Bladder microvascular endothelial cell (primary cell): Measurements from ENCODE around the gene HGS. TPM values are rescaled to one million over a fixed set of nuclear protein-coding genes. Genes with fewer than 3 reads are reported as not detected.

ENCODE experiments used
- total RNA-seq: library from RNA; depleted of rRNA; stranded (reverse); fragments of >200 nt; gene quantifications from 2 replicates; pipeline ENCODE4 v1.2.3, GENCODE V29; 2014

HGS gene, protein sequence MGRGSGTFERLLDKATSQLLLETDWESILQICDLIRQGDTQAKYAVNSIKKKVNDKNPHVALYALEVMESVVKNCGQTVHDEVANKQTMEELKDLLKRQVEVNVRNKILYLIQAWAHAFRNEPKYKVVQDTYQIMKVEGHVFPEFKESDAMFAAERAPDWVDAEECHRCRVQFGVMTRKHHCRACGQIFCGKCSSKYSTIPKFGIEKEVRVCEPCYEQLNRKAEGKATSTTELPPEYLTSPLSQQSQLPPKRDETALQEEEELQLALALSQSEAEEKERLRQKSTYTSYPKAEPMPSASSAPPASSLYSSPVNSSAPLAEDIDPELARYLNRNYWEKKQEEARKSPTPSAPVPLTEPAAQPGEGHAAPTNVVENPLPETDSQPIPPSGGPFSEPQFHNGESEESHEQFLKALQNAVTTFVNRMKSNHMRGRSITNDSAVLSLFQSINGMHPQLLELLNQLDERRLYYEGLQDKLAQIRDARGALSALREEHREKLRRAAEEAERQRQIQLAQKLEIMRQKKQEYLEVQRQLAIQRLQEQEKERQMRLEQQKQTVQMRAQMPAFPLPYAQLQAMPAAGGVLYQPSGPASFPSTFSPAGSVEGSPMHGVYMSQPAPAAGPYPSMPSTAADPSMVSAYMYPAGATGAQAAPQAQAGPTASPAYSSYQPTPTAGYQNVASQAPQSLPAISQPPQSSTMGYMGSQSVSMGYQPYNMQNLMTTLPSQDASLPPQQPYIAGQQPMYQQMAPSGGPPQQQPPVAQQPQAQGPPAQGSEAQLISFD
- 51.5 and 85.7 TPM in 2 replicates for total RNA-seq

DNA sequence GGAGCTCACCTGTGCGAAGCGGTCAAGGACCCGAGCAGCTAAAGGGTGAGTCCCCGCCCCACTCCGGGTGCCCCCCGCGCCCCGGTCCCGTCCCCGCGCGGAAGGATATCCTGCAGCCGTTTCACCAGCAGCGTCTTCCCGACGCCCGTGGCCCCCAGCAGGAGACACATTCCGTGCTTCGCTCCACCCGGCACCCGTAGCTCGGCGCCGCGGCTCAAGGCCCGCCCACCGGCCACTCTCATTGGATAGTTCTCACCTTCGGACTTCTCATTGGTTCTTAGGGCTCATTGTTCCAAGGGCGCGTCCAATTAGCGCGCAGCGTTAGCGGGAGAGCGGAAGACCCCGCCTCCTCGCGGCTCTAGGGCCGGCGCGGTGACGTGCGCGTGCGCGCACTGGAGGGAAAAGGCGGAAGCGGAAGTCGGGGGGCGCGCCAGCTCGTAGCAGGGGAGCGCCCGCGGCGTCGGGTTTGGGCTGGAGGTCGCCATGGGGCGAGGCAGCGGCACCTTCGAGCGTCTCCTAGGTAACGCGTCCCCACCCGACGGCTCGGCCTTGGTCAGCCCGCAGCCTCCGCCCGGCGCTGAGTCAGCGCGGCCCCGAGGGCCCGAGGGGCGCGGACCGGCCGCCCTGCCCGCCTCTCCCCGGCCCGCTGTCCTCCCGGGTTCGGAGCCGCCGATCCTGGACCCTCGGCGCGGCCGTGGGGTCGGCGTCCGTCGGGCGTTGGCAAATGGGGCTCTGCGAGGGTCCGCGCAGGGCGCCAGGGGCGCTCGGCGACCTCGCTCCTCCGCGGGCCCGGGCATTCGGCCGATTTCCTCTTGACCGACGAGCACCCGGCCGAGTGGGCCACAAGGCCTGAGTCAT is at the start of gene HGS, which contains the start of gene ARL16:
HGS (plus strand) TSS at position 428 of the 858 bp plus-strand sequence; CDS start at position 484, 56 bp downstream.
ARL16 (minus strand) TSS at position 214 of the 858 bp plus-strand sequence; CDS start at position 170, 44 bp downstream.

DNA sequence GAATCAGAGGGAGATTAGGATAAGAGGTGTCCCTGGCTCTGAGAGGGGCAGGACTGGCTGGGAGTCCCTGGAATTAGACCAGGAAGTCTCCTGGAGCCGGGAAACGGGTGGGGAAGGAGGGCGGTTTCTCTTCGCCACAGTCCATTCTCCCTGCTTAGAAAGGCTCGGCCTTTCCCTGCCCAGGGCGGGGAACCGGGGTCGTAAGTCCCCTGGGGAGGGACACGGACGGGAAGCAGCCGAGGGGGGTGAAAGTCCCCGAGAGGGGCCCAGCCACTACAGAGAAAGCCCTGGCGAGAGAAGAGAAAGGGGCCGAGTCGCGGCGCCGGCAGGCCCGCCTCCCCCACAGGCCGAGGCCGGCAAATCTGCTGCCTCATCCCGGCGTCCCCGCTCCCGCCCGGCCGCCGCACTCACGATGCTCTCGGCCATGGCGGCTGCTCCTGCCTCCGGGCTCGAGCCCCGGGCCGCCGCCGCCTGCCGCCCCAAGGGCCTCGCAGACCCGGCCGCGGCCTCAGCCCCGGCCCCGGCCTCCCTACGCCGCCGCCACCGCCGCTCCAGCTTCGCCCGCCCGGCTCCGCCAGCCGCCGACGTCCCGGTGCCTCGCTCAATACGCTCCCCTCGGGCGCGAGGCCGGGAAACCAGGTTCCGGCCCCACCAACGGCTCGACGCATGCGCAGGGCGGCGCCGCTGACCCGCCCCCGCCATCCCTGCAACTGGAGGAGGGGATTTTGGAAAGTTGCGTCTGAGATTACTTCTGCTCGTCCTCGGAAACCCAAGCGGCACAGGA is 47.1 kb upstream of the HGS start, which contains the start of the genes NPLOC4 and TSPAN10:
NPLOC4 (minus strand) TSS at position 608 of the 784 bp plus-strand sequence; CDS start at position 426, 182 bp downstream.
TSPAN10 (plus strand) TSS at position 692 of the 784 bp plus-strand sequence. CDS start 5,217 bp downstream, outside the sequence.

DNA sequence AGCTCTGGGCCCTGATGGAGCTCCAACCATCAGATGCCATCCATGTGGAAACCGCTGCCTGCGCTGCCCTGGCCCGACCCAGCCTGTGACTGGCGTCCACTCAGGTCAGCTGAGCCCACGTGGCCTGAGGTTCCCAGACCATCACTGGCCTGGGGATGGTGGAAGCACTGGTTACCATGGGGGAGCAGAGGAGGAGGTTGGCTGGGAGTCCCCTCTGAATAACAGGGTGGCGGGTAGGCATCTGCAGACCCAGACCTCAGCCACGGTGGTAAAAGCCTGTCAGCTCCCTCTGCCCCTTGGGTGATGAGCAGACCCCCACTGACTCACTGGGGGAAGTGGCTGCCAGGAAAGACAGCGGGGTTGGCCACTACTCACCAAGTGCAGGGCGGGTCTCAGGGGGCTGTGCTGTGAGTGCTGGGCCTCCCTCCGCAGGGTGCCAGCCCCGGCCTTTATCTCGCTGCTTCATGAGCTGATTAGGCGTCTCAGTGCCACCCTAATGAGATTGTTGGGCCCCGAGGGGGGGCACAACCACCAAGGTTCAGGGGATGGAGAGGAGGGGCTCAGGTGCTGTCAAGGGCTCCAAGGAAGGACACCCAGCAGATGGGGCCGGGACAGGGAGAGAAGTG is 27.6 kb upstream of the HGS start, which contains the start of gene PDE6G:
PDE6G (minus strand) TSS at position 425 of the 626 bp plus-strand sequence. CDS start 3,237 bp downstream, outside the sequence.

DNA sequence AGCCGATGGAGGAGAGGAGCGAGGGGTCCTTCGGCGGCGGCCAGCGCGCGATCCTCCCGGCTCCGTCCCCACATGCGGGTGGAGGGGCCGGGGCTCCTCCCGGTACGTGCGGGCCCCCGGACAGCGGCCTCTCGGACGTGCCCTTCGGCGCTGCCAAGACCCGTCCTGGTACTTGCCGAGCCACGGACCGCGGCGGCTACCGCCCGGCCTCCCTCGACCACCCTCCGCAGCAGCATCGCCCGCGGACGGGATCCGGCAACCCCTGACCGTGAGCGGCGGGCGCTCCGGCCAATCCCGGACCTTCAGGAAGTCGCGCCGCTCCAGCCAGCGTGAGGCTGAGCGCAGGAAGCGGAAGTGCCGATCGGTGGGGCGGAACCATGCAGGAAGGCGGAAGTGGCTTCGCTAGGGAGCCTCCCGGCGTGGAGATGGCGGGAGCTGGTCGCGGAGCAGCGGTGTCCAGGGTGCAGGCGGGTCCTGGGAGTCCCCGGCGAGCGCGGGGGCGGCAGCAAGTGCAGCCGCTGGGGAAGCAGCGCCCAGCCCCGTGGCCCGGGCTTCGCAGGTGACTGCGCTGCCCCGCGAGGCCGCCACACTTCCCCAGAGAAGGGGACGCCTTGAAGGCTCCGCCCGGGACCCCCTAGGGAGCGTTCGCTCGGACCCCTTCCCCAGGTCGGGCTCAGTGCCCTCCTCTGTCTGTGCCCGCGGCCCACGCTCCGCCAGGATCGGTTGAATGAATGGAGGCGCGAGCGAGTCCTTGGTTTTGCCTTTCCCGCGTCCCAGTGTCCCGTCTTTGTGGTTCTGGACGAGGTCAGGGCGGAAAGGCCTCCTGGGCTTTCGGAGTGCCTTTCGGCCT is 17.2 kb upstream of the HGS start, which contains the start of the genes CCDC137 and OXLD1:
CCDC137 (plus strand) TSS at position 396 of the 850 bp plus-strand sequence; CDS start at position 426, 30 bp downstream.
OXLD1 (minus strand) TSS at position 264 of the 850 bp plus-strand sequence; CDS start at position 236, 28 bp downstream.

DNA sequence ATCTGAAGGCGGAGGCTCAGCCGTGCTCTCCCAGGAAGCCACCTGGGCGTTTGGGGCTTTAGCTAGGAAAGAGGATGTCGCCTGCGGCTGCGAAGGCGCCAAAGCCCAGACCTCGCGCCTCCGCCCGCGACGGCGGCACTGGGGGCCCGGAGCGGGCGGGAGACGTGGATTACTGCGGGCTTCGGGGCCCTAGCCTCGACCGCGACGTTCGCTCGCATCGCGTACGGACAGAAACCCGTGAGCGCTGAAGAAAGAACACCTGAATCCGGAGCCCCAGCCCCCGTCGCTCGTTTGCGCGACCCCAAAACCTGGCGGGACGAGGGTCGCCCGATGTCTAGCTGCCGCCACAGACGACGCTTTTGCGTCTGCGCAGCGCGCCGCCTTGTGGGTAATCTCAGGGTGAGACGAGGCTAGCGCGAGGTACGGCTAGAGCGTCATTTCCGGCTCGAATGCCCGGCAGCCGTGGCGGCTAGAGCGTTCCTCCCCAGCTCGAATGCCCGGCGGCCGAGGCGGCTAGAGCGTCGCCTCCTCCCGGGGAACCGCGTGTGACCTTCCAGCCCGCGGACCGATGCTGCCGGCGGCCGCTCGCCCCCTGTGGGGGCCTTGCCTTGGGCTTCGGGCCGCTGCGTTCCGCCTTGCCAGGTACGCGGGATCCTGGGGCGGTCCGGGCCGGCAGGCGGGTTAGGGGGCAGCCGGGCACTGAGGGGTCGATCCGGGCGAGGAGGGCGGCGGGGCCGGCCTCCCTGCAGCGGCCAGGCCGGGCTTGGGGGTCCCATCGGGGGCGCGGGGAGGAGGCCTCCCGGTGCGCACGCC is 19.3 kb downstream of the HGS start, which contains the start of gene MRPL12:
MRPL12 (plus strand) TSS at position 434 of the 813 bp plus-strand sequence; CDS start at position 569, 135 bp downstream.

DNA sequence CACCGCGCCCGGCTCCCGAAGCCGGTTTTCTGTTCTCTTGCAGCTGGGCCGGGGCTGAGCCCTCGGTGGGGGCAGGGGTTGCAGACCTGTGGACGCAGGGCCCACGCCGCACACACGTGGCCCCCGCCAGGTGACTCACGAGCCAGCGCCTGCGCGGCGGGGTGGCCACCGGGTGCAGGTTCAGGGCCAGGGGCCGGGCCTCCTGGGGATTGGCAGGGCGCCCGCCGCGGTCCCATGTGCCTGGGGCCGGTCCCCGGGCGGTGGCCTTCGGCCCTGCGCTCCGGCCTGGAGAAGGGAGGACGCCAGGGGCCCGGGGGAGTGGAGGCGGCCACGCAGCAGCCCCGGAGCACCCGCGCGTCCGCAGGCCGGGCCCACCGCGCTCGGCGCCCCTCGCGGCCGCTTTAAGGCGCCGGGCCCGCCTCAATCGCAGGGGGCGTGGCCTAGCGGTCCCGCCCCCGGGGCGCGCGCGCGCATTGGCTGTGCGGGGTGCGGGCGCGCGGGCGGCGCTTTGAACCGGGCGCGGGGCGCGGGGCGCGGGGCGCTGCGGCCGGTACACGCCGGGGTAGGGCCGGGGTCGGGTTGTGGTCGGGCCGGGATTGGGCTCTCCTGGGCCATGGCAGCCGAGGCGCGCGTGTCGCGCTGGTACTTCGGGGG is 28.1 kb downstream of the HGS start, which contains the start of gene SLC25A10:
SLC25A10 (plus strand) TSS at position 471 of the 654 bp plus-strand sequence; CDS start at position 614, 143 bp downstream.

Other genes starting within 250 kb of the HGS start
- 7,047 and 9,439 TPM in 2 replicates for gene ACTG1, start 171.2 kb upstream of the HGS start, total RNA-seq
- 0.16 and 1.1 TPM in 2 replicates for gene FSCN2, start 155.6 kb upstream of the HGS start, total RNA-seq
- 12.1 and 27.3 TPM in 2 replicates for gene FAAP100, start 131.7 kb upstream of the HGS start, total RNA-seq
- gene NPLOC4, start 46.9 kb upstream of the HGS start, total RNA-seq, result 63.1 and 155 TPM in 2 replicates
- gene TSPAN10, start 46.8 kb upstream of the HGS start, total RNA-seq, result 0.16 and 1.3 TPM in 2 replicates
- gene PDE6G, start 27.5 kb upstream of the HGS start, total RNA-seq, result 0.81 and 3.5 TPM in 2 replicates
- 21.6 and 32.9 TPM in 2 replicates for gene OXLD1, start 17.4 kb upstream of the HGS start, total RNA-seq
- 9.2 and 10.7 TPM in 2 replicates for gene CCDC137, start 17.3 kb upstream of the HGS start, total RNA-seq
- gene ARL16, start 214 bp upstream of the HGS start, total RNA-seq, result 17.8 and 25.3 TPM in 2 replicates
- gene MRPL12, start 19.4 kb downstream of the HGS start, total RNA-seq, result 7.6 and 8.7 TPM in 2 replicates
- 13.9 and 14.2 TPM in 2 replicates for gene SLC25A10, start 28.3 kb downstream of the HGS start, total RNA-seq
- gene GCGR, start 120.1 kb downstream of the HGS start, total RNA-seq, result not detected in 2 replicates
- 120 and 122 TPM in 2 replicates for gene MCRIP1, start 149.3 kb downstream of the HGS start, total RNA-seq
- not detected in 2 replicates for gene PPP1R27, start 151.0 kb downstream of the HGS start, total RNA-seq
- gene P4HB, start 176.5 kb downstream of the HGS start, total RNA-seq, result 635 and 762 TPM in 2 replicates
- 105 and 173 TPM in 2 replicates for gene ARHGDIA, start 187.3 kb downstream of the HGS start, total RNA-seq
- gene ALYREF, start 207.6 kb downstream of the HGS start, total RNA-seq, result 167 and 225 TPM in 2 replicates
- gene ANAPC11, start 207.7 kb downstream of the HGS start, total RNA-seq, result 128 and 151 TPM in 2 replicates
- gene NPB, start 218.2 kb downstream of the HGS start, total RNA-seq, result 0.19 TPM in 1 of 2 replicates, not detected in the other
- gene PCYT2, start 227.4 kb downstream of the HGS start, total RNA-seq, result 39.6 and 48.7 TPM in 2 replicates
- 21.1 and 22.8 TPM in 2 replicates for gene SIRT7, start 234.2 kb downstream of the HGS start, total RNA-seq
- 12.0 and 22.8 TPM in 2 replicates for gene MAFG, start 243.7 kb downstream of the HGS start, total RNA-seq